HG03064 (cell line): ENCODE data around the gene GARIN5A.

Experiments used
- ATAC-seq: cut with Tn5 transposase; IDR thresholded peaks from one replicate; pipeline ENCODE4 v1.9.1; 2021; ENCODE audit warnings: low read depth; ENCODE audit not compliant: unreplicated experiment

Gene GARIN5A

GRCh38 chr19:50509366-50509765 lies 32.7 kb upstream of the GARIN5A start:
- ATAC-seq, result no peak

- ATAC-seq, result no peak
Measured at GRCh38 chr19:50508843-50509190, 32.2 kb upstream of the GARIN5A start.

GRCh38 chr19:50507376-50507775 lies 30.7 kb upstream of the GARIN5A start:
- ATAC-seq, result no peak

- no peak for ATAC-seq
Measured at GRCh38 chr19:50506700-50507099, 30.1 kb upstream of the GARIN5A start.

- ATAC-seq, result no peak
Measured at GRCh38 chr19:50505856-50506611, 29.4 kb upstream of the GARIN5A start.

GRCh38 chr19:50501568-50502475 lies 25.2 kb upstream of the GARIN5A start:
- ATAC-seq, result no peak

- ATAC-seq, result no peak
Measured at GRCh38 chr19:50501186-50501567, 24.5 kb upstream of the GARIN5A start.

- no peak for ATAC-seq
Measured at GRCh38 chr19:50500753-50501151, 24.1 kb upstream of the GARIN5A start.

- no peak for ATAC-seq
Measured at GRCh38 chr19:50500060-50500752, 23.6 kb upstream of the GARIN5A start.

GRCh38 chr19:50498219-50499056 lies 21.8 kb upstream of the GARIN5A start:
- no peak for ATAC-seq

GRCh38 chr19:50497022-50497405 lies 20.4 kb upstream of the GARIN5A start:
- no peak for ATAC-seq

- no peak for ATAC-seq
Measured at GRCh38 chr19:50496189-50497021, 19.8 kb upstream of the GARIN5A start.

GRCh38 chr19:50495020-50495531 lies 18.4 kb upstream of the GARIN5A start:
- ATAC-seq, result no peak

GRCh38 chr19:50494186-50495019 lies 17.8 kb upstream of the GARIN5A start:
- no peak for ATAC-seq

- no peak for ATAC-seq
Measured at GRCh38 chr19:50493171-50493570, 16.5 kb upstream of the GARIN5A start.

GRCh38 chr19:50492303-50493052 lies 15.8 kb upstream of the GARIN5A start:
- ATAC-seq, result no peak

- ATAC-seq, result no peak
Measured at GRCh38 chr19:50490991-50491472, 14.4 kb upstream of the GARIN5A start.

GRCh38 chr19:50490411-50490811 lies 13.8 kb upstream of the GARIN5A start:
- no peak for ATAC-seq
